Measurements from ENCODE around the gene NRM. TPM values are rescaled to one million over a fixed set of nuclear protein-coding genes. Genes with fewer than 3 reads are reported as not detected.
A peak's percentile ranks its signal among the peaks of the same experiment; 100 is the strongest.

NRM gene
- total RNA-seq, 1 experiment from 2014 or later = 5.3 TPM

DNA sequence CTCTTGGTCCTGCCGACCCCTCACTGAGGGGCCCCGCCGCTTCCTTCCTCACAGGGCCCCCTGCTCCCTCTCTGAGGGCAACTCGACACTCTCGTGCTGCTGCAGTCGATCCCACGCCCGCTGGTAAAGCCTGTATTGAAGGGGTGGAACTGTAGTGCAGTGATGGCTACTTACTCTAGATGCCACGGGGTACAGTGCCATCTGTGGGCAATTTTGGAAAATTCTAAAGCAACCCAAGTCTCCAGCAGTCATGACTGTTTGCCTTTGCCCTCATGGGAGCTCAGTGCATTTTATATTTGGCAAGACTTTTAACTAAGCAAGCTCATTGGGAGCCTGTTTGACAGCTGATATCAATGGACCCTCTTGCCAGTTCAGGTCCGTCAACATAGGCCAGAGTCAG lies 50.3 kb downstream of the NRM start:
- H3K4me1 Mint-ChIP-seq (ENCODE audit: insufficient read depth, unreplicated experiment) = peaks cover 1% of the 10 kb centered on the region
- no peaks in the 10 kb centered on the region for H3K9me3 Mint-ChIP-seq (ENCODE audit: unreplicated experiment)
- no peak overlapping the region for H3K27ac Mint-ChIP-seq (ENCODE audit: low read depth, unreplicated experiment)
- no TSS peak for BruUV-seq (replicated peaks)
- TF ChIP-seq, protein P1, sequence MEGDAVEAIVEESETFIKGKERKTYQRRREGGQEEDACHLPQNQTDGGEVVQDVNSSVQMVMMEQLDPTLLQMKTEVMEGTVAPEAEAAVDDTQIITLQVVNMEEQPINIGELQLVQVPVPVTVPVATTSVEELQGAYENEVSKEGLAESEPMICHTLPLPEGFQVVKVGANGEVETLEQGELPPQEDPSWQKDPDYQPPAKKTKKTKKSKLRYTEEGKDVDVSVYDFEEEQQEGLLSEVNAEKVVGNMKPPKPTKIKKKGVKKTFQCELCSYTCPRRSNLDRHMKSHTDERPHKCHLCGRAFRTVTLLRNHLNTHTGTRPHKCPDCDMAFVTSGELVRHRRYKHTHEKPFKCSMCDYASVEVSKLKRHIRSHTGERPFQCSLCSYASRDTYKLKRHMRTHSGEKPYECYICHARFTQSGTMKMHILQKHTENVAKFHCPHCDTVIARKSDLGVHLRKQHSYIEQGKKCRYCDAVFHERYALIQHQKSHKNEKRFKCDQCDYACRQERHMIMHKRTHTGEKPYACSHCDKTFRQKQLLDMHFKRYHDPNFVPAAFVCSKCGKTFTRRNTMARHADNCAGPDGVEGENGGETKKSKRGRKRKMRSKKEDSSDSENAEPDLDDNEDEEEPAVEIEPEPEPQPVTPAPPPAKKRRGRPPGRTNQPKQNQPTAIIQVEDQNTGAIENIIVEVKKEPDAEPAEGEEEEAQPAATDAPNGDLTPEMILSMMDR (IDR thresholded peaks at IDR 0.05; ENCODE audit: unreplicated experiment) = no peak
- no peaks in the 10 kb centered on the region for H3K27me3 Mint-ChIP-seq (ENCODE audit: insufficient read depth, unreplicated experiment)
- peak; percentile 9 for DNase-seq (ENCODE audit: unreplicated experiment)
- POLR2A ChIA-PET = interaction anchor here (2.0 to 2.3 kb wide), 2 partner anchors 13 to 22 kb away, joined by 4 to 11 read pairs; partner anchors contain the start of genes MRPS18B and PPP1R10
- H3K4me3 Mint-ChIP-seq (ENCODE audit: unreplicated experiment) = no peak overlapping the region
- intact Hi-C loops (cut with micrococcal nuclease) = no loop called here
- CTCF ChIA-PET = interaction anchor here (0.6 kb wide), 2 partner anchors 26 to 43 kb away, joined by 3 to 4 read pairs; no protein-coding TSS in a partner anchor
- H3K36me3 Mint-ChIP-seq (ENCODE audit: insufficient read depth, unreplicated experiment) = peaks cover 20% of the 10 kb centered on the region

Other genes starting within 250 kb of the NRM start
- gene HLA-E, start 201.5 kb downstream of the NRM start, total RNA-seq (2022) = 83.6 and 103 TPM in 2 replicates
- gene GNL1, start 134.5 kb downstream of the NRM start, total RNA-seq (2022) = 69.1 and 76.8 TPM in 2 replicates
- gene PRR3, start 133.7 kb downstream of the NRM start, total RNA-seq (2022) = 20.0 and 26.2 TPM in 2 replicates
- gene ABCF1, start 119.5 kb downstream of the NRM start, total RNA-seq (2022) = 58.0 and 63.9 TPM in 2 replicates
- 103 and 209 TPM in 2 replicates for gene PPP1R10, start 73.7 kb downstream of the NRM start, total RNA-seq (2022)
- gene MRPS18B, start 73.1 kb downstream of the NRM start, total RNA-seq (2022) = 120 and 127 TPM in 2 replicates
- 6.4 and 8.6 TPM in 2 replicates for gene ATAT1, start 64.1 kb downstream of the NRM start, total RNA-seq (2022)
- gene C6orf136, start 43.9 kb downstream of the NRM start, total RNA-seq (2022) = 10.3 and 15.7 TPM in 2 replicates
- 41.3 and 49.8 TPM in 2 replicates for gene DHX16, start 18.0 kb downstream of the NRM start, total RNA-seq (2022)
- gene PPP1R18, start 4.3 kb downstream of the NRM start, total RNA-seq (2022) = 66.9 and 74.7 TPM in 2 replicates
- gene MDC1, start 26.3 kb upstream of the NRM start, total RNA-seq (2022) = 50.6 and 54.5 TPM in 2 replicates
- 200 and 210 TPM in 2 replicates for gene TUBB, start 29.4 kb upstream of the NRM start, total RNA-seq (2022)
- 61.8 and 73.7 TPM in 2 replicates for gene FLOT1, start 51.7 kb upstream of the NRM start, total RNA-seq (2022)
- 154 and 192 TPM in 2 replicates for gene IER3, start 53.6 kb upstream of the NRM start, total RNA-seq (2022)
- 59.7 and 66.0 TPM in 2 replicates for gene DDR1, start 193.5 kb upstream of the NRM start, total RNA-seq (2022)
- 30.6 and 33.9 TPM in 2 replicates for gene GTF2H4, start 217.2 kb upstream of the NRM start, total RNA-seq (2022)
- gene VARS2, start 223.3 kb upstream of the NRM start, total RNA-seq (2022) = 38.8 and 52.7 TPM in 2 replicates
- not detected in 2 replicates for gene SFTA2, start 241.2 kb upstream of the NRM start, total RNA-seq (2022)
- gene MUCL3, start 250.0 kb upstream of the NRM start, total RNA-seq (2022) = not detected in 2 replicates

Measured in MCF 10A (cell line).